AG10803 (cell line): ENCODE data around the gene HELZ.

Source experiments
- DNase-seq: peaks from one replicate; pipeline ENCODE4 v3.0.0; 2010; ENCODE audit warnings: low read depth
- H3K4me3 ChIP-seq: 2 replicates; pipeline ENCODE4 v1.5.1; 2011; ENCODE audit warnings: mild to moderate bottlenecking, low read length, control low read depth
- CTCF ChIP-seq: conservative IDR thresholded peaks from 2 replicates; pipeline ENCODE4 v1.5.1; 2011; ENCODE audit warnings: mild to moderate bottlenecking, low read length, control low read depth, inconsistent platforms

HELZ gene

GRCh38 chr17:67038861-67039365 is 206.1 kb downstream of the HELZ start:
- no peak for TF ChIP-seq CTCF
- no peak overlapping the region for H3K4me3 ChIP-seq
- no peak for DNase-seq

GRCh38 chr17:67035131-67036083 is 209.6 kb downstream of the HELZ start:
- no peak overlapping the region for H3K4me3 ChIP-seq
- TF ChIP-seq CTCF, result no peak
- DNase-seq, result no peak

GRCh38 chr17:67033613-67034012 is 211.4 kb downstream of the HELZ start:
- H3K4me3 ChIP-seq, result no peak overlapping the region
- no peak for DNase-seq
- no peak for TF ChIP-seq CTCF

- no peak overlapping the region for H3K4me3 ChIP-seq
- DNase-seq, result no peak
- TF ChIP-seq CTCF, result no peak
These were observed 212.0 kb downstream of the HELZ start for GRCh38 chr17:67032985-67033384.

- no peak for DNase-seq
- no peak overlapping the region for H3K4me3 ChIP-seq
- no peak for TF ChIP-seq CTCF
These were observed 212.6 kb downstream of the HELZ start for GRCh38 chr17:67032382-67032781.

GRCh38 chr17:67030641-67031040 is 214.4 kb downstream of the HELZ start:
- H3K4me3 ChIP-seq, result no peak overlapping the region
- DNase-seq, result no peak
- no peak for TF ChIP-seq CTCF

- no peak overlapping the region for H3K4me3 ChIP-seq
- TF ChIP-seq CTCF, result no peak
- peak; percentile 16 for DNase-seq
These were observed 217.9 kb downstream of the HELZ start for GRCh38 chr17:67027031-67027628.
